Measurements from ENCODE around the gene PCSK4.

The PCSK4 gene

GRCh38 chr19:1526066-1526778 lies 36.1 kb upstream of the PCSK4 start:
- TF ChIP-seq CTCF (IDR thresholded peaks at IDR 0.05; ENCODE audit: extremely low read depth, insufficient read depth, missing control alignments), result no peak
- in situ Hi-C loops (cut with MboI; ENCODE audit: low pct_unique_long_range_greater_than_20kb, low sequenced_read_pairs, unreplicated experiment), result no loop called here

GRCh38 chr19:1525343-1525742 lies 35.2 kb upstream of the PCSK4 start:
- in situ Hi-C loops (cut with MboI; ENCODE audit: low pct_unique_long_range_greater_than_20kb, low sequenced_read_pairs, unreplicated experiment), result no loop called here
- no peak for TF ChIP-seq CTCF (IDR thresholded peaks at IDR 0.05; ENCODE audit: extremely low read depth, insufficient read depth, missing control alignments)
- no peak for DNase-seq (ENCODE audit: low spot score)

More at GRCh38 chr19:1526066-1526778, 36.1 kb upstream of the PCSK4 start:
- no peak for DNase-seq (ENCODE audit: low spot score)

DNA sequence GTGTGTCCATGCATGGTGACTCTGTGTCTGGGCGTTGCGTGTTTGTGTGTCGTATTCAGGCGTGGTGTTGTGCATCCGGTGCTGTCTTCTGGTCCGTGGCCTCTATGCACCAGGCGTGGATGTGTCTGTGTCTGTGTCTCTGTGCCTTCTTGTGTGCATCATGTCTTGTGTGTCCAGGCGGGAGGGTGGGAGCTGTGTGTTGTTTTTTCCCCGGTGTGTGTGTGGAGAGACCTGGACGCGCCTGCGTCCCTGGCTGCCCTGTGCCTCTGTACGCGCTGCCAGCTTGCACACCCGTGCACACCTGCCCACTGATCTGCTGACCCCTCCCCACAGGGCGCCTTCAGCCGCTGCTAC lies 34.8 kb upstream of the PCSK4 start:
- TF ChIP-seq CTCF (IDR thresholded peaks at IDR 0.05; ENCODE audit: extremely low read depth, insufficient read depth, missing control alignments), result no peak
- in situ Hi-C loops (cut with MboI; ENCODE audit: low pct_unique_long_range_greater_than_20kb, low sequenced_read_pairs, unreplicated experiment), result no loop called here
- DNase-seq (ENCODE audit: low spot score), result no peak

GRCh38 chr19:1524287-1524971 lies 34.3 kb upstream of the PCSK4 start:
- in situ Hi-C loops (cut with MboI; ENCODE audit: low pct_unique_long_range_greater_than_20kb, low sequenced_read_pairs, unreplicated experiment), result no loop called here
- no peak for TF ChIP-seq CTCF (IDR thresholded peaks at IDR 0.05; ENCODE audit: extremely low read depth, insufficient read depth, missing control alignments)

DNA sequence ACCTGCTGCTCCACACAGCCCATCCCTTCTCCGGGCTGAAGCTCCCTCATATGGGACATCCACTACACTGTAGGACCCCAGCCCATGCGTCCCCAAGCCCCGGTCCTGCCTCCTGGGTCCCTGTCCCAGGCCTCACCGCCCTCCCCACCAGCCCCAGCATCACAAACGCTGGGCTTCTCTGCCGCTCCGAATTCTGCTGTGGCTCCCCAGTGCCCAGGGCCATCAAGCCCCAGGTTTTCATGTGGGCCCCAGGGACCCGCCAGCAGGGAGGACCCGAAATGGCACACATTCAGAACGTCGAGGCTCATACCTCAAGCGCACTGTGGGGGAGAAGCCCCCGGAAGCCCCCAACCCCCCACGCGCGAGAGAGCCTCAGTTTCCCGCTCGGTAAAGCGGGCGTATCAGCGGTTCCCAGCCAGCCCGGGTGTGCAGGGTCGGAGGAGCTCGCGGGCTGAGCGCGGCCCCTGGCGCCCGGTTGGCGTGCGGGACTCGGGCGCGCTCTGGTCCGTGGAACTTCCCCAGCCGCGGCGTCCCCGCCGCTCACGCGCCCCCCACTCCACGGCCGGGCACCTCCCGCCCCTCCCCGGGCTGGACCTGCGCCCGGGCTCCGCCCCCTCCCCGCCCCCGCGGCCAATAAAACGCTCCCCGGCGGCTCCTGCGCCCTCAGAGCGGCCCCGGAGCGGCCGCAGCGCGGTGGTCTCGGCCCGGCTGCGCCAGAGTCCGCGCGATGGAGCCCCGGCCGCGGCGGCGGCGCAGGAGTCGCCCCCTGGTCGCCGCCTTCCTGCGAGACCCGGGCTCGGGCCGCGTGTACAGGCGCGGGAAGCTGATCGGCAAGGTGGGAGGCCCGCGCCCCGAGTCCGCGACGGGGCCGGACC lies 33.5 kb upstream of the PCSK4 start, which contains the start of gene PLK5:
Gene PLK5 (plus strand): TSS at position 666 of the 875 bp plus-strand sequence. CDS start 2,920 bp downstream, outside the sequence.
- in situ Hi-C loops (cut with MboI; ENCODE audit: low pct_unique_long_range_greater_than_20kb, low sequenced_read_pairs, unreplicated experiment), result no loop called here
- no peak for TF ChIP-seq CTCF (IDR thresholded peaks at IDR 0.05; ENCODE audit: extremely low read depth, insufficient read depth, missing control alignments)
- no peak for DNase-seq (ENCODE audit: low spot score)

More at GRCh38 chr19:1524287-1524971, 34.3 kb upstream of the PCSK4 start:
- no peak for DNase-seq (ENCODE audit: low spot score)

DNA sequence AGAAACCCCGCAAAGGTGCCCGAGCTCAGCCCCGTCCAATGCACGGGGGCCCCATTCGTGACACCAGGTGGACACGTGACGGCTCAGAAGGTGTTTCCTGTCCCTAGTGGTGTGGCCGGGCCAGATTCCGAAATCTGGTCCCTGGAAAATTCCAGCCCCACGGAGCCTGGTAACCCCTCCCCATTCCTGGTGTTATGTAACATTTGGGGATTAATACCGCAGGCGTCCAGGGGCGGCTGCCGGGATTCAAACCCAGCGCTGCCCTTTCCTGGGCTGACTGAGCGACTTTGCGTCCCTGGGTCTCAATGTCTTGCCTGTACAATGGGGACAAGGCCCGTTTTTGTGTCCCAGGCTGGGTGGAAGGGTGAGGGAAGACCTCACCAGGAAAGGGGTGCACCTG lies 32.7 kb upstream of the PCSK4 start:
- no peak for DNase-seq (ENCODE audit: low spot score)
- TF ChIP-seq CTCF (IDR thresholded peaks at IDR 0.05; ENCODE audit: extremely low read depth, insufficient read depth, missing control alignments), result no peak
- in situ Hi-C loops (cut with MboI; ENCODE audit: low pct_unique_long_range_greater_than_20kb, low sequenced_read_pairs, unreplicated experiment), result no loop called here
